Retinal pigment epithelial cell (primary cell): Measurements from ENCODE around the gene APC2.

Experiments
- DNase-seq: peaks from one replicate; pipeline ENCODE4 v3.0.0-alpha.2; 2010; ENCODE audit warnings: low read depth
- H3K4me3 ChIP-seq: 2 replicates; pipeline ENCODE4 v1.5.1; 2011; ENCODE audit warnings: mild to moderate bottlenecking, low read length, control low read depth, moderate library complexity
- TF ChIP-seq, protein P1 (sequence below): conservative IDR thresholded peaks from 2 replicates; pipeline ENCODE4 v1.5.1; 2011; ENCODE audit warnings: low read depth, low read length, control low read depth, inconsistent platforms

APC2 gene

DNA sequence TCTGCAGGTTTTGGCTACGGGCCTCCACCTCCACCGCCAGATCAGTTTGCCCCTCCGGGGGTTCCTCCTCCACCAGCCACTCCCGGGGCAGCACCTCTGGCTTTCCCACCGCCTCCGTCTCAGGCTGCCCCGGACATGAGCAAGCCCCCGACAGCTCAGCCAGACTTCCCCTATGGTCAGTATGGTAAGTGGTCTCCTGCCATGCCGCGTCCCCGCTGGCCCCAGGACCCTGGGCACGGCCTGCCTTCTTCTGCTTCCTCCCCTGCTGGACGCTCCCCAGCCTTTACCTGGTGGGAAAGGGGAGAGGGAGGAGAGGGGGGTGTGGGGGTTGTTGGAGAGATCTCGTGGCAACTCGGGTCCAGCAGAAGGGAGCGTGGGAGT, 17.4 kb upstream of the APC2 start:
- TF ChIP-seq, protein P1, sequence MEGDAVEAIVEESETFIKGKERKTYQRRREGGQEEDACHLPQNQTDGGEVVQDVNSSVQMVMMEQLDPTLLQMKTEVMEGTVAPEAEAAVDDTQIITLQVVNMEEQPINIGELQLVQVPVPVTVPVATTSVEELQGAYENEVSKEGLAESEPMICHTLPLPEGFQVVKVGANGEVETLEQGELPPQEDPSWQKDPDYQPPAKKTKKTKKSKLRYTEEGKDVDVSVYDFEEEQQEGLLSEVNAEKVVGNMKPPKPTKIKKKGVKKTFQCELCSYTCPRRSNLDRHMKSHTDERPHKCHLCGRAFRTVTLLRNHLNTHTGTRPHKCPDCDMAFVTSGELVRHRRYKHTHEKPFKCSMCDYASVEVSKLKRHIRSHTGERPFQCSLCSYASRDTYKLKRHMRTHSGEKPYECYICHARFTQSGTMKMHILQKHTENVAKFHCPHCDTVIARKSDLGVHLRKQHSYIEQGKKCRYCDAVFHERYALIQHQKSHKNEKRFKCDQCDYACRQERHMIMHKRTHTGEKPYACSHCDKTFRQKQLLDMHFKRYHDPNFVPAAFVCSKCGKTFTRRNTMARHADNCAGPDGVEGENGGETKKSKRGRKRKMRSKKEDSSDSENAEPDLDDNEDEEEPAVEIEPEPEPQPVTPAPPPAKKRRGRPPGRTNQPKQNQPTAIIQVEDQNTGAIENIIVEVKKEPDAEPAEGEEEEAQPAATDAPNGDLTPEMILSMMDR = no peak
- H3K4me3 ChIP-seq = no peak overlapping the region

DNA sequence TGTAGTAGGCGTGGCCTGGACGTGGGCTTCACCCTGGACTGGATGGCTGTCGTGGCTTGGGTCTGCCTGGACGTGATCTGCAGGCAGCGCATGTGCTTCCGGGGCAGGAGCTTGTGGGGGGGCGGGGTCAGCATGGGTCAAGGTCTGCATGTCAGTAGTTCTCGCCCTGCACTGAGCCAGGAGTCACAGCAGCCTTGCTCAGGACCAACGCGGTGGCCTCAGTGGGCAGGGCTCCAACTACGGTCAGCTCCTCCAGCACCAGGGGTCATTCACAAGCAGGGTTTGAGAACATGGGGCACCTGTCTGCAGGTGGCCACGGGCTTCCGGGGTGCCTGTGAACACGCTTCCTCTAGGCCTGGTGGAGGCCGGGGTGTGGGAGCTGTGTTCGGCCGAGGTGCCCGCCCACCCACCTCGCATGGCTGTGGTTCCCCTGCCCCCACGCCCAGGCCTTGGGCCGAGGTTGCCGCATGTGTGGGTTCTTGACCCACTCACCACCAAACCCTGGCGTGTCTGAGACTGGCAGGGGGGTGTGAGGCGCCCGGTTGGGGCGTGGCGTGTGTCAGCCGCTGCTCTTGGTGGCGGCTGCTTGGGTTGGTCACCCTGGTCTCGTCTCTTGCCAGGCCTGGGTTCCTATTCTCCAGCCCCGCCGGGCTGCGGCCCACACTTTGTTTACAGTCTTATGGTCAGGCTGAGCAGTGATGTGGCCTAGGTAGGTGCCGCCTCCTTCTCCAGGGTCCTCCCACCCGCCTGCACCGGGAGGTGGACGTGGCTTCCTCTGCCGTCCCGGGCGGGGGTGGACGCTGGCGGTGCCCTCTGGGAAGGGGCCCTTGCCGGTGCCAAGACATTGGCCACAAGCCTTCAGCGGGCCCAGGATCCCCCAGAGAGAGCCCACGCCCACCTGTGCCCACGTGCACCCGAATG, 16.5 kb upstream of the APC2 start:
- TF ChIP-seq, protein P1 = no peak
- no peak overlapping the region for H3K4me3 ChIP-seq
- no peak for DNase-seq

More for the DNA sequence above, 17.4 kb upstream of the APC2 start:
- no peak for DNase-seq

DNA sequence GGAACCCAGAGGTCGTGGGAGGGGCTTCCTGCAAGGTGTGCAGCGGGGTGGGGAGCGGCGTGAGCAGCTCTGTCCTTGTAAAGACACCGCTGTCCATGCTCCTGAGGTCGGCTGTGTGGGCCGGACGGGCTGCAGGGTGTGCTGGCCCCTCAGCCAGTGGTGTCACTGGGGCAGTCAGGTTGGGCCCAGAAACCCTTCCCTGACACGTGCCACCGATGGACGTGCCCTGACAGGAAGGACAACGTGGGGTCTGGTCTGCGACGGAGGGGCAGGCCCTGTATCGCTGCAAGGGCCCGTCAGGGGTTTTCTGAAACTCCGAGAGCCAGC, 15.9 kb upstream of the APC2 start:
- no peak overlapping the region for H3K4me3 ChIP-seq
- TF ChIP-seq, protein P1 = no peak
- DNase-seq = no peak

DNA sequence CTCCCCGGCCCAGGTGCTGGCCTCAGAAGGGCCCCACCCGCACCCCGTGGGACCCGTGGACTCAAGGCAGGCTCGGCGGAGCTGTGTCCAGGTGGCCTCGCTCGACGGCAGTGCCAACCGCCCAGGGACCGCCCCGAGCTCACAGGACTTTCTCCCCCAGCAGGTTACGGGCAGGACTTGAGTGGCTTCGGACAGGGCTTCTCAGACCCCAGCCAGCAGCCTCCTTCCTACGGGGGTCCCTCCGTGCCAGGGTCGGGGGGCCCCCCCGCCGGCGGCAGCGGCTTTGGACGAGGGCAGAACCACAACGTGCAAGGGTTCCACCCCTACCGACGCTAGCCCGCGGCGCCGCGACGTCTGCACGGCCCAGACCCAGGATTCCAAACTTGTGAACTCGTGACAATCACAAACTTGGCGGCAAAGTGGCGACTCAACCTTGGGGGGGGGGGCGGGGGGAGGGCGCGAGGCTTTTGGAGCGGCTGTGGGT, 15.3 kb upstream of the APC2 start:
- DNase-seq = no peak
- H3K4me3 ChIP-seq = no peak overlapping the region
- TF ChIP-seq, protein P1 = no peak

- no peak for DNase-seq
- no peak overlapping the region for H3K4me3 ChIP-seq
- TF ChIP-seq, protein P1 = no peak
These were observed 14.4 kb upstream of the APC2 start for GRCh38 chr19:1435378-1435989.

- TF ChIP-seq, protein P1 = no peak
- H3K4me3 ChIP-seq = no peak overlapping the region
- no peak for DNase-seq
These were observed 12.3 kb upstream of the APC2 start for GRCh38 chr19:1437609-1438008.
